ENCODE results near the gene DCC.

- no peak for TF ChIP-seq BHLHE40 (IDR thresholded peaks at IDR 0.05; ENCODE audit: borderline replicate concordance)
- TF ChIP-seq FOXK2 (IDR thresholded peaks at IDR 0.05): no peak
- TF ChIP-seq NFRKB (IDR thresholded peaks at IDR 0.05): no peak
Observed at GRCh38 chr18:53322163-53322562, 982.2 kb downstream of the DCC start.

All from HEK293T (cell line).